NCI-H2081 treated with DMSO at 0.1 percent for 48 hours (cell line): Measurements from ENCODE around the gene PTPRJ.

ENCODE experiments used
- DNase-seq: peaks from one replicate; lab custom pipeline; 2025; lab: John Stamatoyannopoulos, UW

The PTPRJ gene

GRCh38 chr11:48094643-48095339 lies 114.4 kb downstream of the PTPRJ start:
- no peak for DNase-seq

- DNase-seq = no peak
These were observed 115.6 kb downstream of the PTPRJ start for GRCh38 chr11:48095779-48096470.

DNA sequence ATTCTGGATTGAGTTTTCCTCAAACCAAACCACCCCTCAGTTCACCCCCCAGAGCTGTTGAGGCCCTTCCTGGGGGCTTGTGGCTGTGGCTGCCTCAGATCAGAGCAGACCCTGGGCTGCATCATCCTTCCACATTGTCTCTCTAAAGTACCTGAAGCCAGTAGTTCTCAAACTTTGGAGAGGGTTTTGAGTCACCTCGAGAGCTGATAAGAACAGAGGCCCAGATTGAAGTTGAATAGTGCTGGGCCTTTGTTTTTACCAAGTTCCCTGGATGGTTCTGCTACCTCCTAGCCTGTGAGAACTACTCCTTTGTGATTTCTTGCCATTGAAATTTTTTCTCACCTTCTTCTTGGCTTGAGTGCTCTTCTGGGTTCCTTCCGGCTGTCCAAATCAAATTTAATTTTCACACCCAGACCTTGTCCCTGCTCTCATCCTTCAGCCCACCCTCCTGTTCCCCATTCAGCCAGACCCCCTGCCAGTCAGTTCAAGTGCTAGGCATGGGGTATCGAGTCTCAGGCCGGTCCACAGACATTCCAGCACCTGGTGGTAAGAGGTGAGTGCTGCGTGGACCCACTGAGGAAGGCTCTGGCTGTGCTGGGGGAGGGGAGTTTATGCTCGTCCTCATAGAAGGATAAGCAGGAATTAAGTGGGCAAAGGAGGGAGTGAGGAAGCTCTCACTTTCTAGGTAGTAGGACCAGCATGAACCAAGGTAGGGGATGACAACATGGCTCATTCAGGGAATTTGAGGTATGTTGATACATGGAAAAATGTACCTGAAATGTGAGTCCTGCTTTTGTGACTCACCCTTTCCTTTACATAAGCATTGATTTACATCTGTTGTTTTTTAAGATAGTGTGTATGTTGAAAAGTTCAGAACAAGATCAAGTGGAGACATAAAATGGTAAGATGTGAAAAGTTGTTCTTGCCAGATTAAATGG lies 116.5 kb downstream of the PTPRJ start:
- no peak for DNase-seq

DNA sequence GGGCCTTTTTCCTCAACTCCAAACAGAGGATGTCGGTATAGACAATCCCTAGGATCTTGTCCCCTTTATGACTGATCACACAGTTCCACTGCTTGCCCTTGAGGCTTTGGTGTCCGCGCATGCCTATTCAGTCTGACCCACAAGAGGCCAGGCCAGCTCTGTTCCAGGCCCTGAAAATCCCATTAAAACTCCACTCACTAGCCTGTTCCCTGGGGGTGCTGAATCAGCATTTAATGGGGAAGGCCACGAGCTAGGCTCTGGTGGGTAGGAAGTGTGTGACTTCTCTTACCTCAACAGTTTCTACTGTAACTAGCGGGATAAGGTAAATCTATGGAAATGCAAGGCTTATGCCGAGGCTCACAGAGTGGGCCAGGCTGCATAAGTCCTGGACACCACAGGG lies 117.7 kb downstream of the PTPRJ start:
- DNase-seq = no peak

DNA sequence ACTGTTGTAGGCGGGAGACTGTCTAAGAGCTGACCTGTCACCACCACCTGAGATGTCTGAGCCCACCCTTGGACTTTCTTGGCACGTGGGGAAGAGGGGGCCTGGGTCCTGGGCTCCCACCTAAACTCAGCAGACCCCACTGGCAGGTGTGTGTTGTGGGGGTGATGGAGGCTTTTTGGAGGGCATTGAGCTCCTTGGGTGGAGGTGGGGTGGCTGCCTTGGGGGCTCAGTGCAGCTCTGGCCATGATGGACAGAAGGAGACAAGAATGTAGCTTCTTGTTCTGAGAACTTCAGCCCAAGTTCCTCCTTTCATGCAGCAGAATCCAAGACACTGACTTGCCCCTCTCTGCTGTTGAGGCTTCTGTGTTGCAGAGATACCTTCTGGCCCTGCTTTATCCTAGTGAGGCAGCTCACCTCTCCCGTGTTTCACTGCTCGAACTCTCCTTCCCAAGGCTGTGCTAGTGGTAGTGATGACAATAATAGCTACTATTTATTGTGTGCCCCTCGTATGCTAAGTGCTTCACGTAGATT lies 119.6 kb downstream of the PTPRJ start:
- DNase-seq = no peak

- DNase-seq = no peak
These were observed 120.8 kb downstream of the PTPRJ start for GRCh38 chr11:48101044-48101733.

DNA sequence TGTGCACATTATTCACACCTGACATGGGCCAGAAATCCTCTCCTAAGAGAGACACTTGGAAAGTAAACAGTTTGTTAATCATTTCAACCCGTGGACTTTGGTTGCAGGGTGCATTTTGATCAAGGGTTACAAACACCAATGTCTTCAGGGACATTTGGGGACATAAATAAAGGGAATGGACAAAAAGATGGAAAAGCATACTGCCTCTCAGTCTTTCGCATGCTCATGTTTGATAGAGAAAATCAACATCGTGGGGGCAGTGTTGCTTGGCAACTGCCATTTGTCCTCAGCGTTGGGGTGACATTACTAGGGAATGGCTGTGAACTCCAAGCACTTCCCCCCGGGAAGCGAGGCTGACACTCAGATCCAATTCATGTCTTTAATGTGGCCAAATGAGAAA lies 121.6 kb downstream of the PTPRJ start:
- no peak for DNase-seq

- no peak for DNase-seq
These were observed 123.5 kb downstream of the PTPRJ start for GRCh38 chr11:48103621-48104567.

GRCh38 chr11:48104568-48104924 lies 124.2 kb downstream of the PTPRJ start:
- DNase-seq = no peak

DNA sequence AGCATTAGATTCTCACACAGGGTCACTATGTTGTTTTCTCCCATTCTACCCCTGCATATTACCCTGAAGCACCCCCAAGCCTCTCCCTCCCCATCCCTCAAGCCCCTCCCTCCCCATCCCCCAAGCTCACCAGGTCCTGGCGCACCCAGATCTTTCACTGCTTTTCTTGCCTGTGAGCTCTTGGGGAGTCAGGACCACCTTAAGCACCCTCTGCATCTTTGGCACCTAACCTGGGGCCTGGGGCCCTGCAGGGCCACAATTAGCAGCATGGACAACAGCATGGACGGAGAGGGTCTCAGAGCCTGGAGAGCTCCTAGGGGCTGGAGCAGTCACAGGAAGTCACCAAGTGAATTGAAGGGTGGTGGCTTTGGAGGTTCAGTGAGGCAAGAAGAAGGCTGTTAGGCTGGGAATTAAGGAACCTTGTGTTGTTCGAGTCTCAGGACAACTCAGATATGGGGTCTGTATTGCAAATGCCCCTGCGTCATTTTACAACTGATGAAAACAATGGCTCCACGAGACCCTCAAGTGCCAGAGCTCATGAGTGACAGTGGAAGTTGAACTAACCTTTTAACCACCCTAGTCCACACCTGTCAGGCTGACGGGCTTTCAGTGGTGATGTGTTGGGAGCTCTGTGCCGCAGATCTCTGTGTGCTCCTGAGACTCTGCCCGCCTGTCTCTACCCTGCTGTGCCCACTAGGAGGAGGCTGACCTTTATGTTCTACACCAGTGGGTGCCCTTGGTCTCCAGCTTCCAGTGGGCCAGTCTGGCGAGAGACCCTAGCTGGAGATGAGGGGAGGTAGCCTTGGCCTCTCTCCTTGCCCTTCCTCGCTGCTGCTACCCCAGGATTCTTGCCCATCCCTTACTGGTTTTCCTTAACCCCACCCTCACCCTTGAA lies 125.0 kb downstream of the PTPRJ start:
- DNase-seq = no peak

- no peak for DNase-seq
These were observed 125.8 kb downstream of the PTPRJ start for GRCh38 chr11:48106166-48106565.

DNA sequence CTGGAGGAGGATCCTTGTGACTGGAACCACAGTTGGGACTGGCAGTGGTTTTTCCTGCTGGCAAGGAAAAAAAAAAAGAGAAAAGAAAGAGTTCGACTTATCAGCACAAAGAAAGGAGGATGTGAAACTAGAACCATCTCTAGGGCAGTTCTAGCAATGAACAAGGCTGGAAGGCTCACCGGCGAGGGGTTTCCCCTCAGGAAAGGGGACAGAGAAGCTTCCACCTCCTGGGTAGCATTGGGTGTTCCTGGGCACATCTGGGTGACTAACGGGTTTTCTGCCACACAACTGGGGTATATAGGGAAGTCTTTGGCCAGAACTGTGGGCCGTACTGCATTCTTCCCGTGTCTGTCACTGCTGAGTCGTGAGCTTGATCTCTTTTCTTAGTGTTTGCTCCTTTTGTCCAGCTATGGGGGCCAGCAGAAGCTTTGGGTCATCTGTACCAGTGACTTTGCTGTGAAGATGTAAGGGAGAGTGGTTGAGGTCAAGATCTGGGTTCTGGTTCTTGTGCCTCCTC lies 126.9 kb downstream of the PTPRJ start:
- DNase-seq = no peak

DNA sequence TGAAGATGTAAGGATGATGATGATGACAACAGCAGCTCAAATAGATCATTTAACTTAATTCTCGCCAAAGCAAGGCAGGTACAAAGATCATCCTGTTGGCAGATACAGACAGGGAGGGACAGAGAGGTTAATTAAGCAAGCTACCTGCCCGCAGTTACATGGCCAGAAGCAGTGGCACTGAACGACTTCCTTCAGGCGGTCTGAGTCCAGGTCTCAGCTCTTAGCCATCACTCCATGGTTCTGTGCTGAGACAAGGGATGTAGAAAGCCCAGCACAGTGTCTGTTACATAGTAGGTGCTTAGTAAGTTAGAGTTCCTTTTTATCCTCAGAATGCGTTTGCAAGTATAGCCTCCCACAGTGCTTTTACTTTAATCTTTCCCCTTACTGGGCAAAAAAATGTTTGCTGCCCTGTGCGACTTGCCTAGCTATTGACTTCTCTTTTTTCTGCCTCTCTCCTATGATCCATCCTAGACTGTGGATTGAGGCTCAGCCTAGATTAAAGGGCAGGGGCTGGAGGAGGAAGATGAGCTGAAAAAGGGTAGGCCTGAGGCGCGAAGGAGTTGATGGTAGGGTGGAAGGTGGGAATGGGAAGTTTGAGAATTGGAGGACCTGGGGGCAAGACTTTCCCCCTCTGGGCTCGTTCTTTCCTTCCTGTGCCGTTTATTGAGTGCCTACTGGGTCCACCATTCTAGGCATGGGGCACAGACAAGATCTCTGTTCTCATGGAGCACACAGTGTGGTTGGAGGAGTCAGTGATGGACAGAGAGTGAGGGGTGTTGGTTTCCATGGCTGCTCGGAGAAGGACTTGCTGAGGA lies 128.1 kb downstream of the PTPRJ start:
- DNase-seq = no peak

DNA sequence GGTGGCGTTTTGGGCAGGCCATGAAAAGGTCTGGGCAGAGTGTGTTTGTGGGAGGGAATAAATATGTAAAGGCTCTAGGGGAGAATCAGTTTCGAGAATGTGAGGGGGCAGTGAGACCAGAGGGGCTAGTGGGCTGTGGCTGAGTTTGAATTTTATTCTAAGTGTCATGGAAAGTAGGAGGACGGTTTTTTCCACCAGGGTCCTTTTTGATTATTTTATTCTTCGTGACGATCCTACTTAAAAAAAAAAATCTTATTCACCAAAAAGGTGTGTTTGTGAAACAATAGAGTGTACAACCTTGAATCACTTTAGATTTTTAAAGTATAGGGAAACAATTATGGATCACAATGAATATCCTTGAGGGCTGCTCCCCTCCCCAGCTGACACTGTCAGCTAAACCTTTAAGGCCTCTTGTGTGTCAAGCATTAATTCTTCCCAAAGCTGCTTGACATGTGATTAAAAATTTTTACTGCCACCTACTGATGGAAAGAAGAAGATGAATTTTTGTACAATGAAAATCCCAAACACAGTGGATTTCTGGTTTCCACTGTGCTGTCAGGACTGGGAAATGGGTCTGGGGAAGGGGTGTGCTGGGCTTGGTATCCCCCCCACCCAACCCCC lies 128.8 kb downstream of the PTPRJ start:
- DNase-seq = peak; percentile 48

GRCh38 chr11:48110509-48110766 lies 130.1 kb downstream of the PTPRJ start:
- DNase-seq = no peak

DNA sequence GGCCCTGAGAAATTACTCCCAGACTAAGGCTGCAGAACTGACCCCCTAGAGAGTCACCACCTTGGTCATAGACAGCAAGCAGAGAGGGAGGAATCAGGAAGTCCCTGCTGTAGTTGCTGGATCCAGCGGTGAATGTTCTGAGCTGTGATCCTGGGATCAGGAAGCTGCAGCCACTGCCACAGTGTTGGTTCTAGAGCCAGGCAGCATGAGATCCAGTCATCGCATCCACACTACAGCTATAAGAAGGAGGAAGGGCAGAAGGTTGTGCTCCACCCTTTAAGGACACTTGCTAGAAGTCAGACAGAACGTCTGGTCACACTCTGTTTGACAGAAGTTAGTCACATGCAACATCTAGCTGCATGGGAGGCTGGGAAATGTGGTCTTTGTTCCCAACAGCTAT lies 131.5 kb downstream of the PTPRJ start:
- DNase-seq = no peak

- DNase-seq = no peak
These were observed 134.4 kb downstream of the PTPRJ start for GRCh38 chr11:48114740-48115139.

DNA sequence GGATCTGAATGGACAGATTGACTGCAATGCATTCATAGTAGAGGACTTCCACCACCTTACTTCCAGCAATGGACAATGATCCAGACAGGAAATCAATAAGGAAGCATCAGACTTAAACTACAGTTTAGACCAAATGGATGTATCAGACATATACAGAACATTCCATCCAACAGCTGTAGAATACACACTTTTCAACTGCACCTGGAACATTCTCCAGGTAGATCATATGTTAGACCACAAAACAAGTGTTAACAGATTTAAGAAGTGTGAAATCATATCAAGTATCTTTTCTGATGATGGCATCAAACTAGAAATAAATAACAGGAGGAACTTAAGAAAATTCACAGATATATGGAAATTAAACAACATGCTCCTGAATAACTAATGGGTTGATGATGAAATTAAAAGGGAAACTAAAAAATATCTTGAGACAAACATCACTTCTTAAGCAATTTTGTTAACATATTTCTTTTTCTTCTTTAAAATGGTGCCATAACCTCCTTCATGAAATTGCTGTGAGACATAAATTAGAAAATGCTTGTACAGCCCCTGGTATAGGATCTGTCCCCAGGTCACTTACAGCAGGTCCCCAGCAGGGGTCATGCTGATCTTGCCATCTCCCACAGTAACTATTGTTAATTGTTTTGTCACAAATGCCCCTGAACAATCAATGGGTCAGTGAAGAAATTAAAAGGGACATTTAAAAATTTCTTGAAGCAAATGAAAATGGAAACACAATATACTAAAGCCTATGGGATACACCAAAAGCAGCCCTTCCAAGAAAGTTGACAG lies 136.3 kb downstream of the PTPRJ start:
- DNase-seq = no peak
